Panc1 (cell line): ENCODE data around the gene WFDC9. TPM values are rescaled to one million over a fixed set of nuclear protein-coding genes. Genes with fewer than 3 reads are reported as not detected.
"Not testable (repeated sequence)": the region's sequence is repeated elsewhere in the genome, so short reads cannot be mapped to it uniquely, and the experiment has no call there.

Experiments used
- ATAC-seq: fragments of 200-7000 bp; cut with Tn5 transposase; 2 replicates; pipeline ENCODE4 v1.9.1; 2020; ENCODE audit warnings: mild to moderate bottlenecking, moderate library complexity
- BruUV-seq: library from RNA; stranded (reverse); fragments of 400-500 nt; replicated peaks from 2 replicates; lab custom pipeline; 2021; lab: Mats Ljungman, UMichigan
- CTCF ChIA-PET: fragments of 300-600 bp; sonication (Branson Sonifier 250); formaldehyde crosslinking; loops from one replicate; lab custom pipeline; 2022; ENCODE audit warnings: antibody characterized with exemption; lab: Charles Lee
- POLR2A ChIA-PET: fragments of 300-600 bp; sonication (Branson Sonifier 250); formaldehyde crosslinking; loops from one replicate; lab custom pipeline; 2022; ENCODE audit warnings: antibody characterized with exemption; lab: Charles Lee
- DNase-seq: peaks from one replicate; pipeline ENCODE4 v3.0.0-alpha.2; 2010; ENCODE audit warnings: low read depth, low spot score
- H3K27ac ChIP-seq: 2 replicates; pipeline ENCODE4 v1.5.1; 2011; ENCODE audit warnings: mild to moderate bottlenecking, low read length, inconsistent platforms
- H3K27me3 ChIP-seq: fragments of 200-500 bp; sonication (Bioruptor generic); 2 replicates; pipeline ENCODE4 v1.6.0; 2014; ENCODE audit warnings: low read length, inconsistent platforms; ENCODE audit not compliant: control insufficient read depth, insufficient read depth
- H3K36me3 ChIP-seq: fragments of 200-500 bp; sonication (Bioruptor generic); 2 replicates; pipeline ENCODE4 v1.5.1; 2014; ENCODE audit warnings: inconsistent platforms, mild to moderate bottlenecking, low read length, moderate library complexity; ENCODE audit not compliant: control insufficient read depth, insufficient read depth
- H3K4me1 ChIP-seq: 2 replicates; pipeline ENCODE4 v1.5.1; 2011; ENCODE audit warnings: inconsistent platforms, mild to moderate bottlenecking, low read length, moderate library complexity; ENCODE audit not compliant: control insufficient read depth, insufficient read depth
- H3K4me3 ChIP-seq, 2 experiments: 2 replicates each; pipeline ENCODE4 v1.5.1; 2011 to 2012; ENCODE audit warnings: low read depth in 2 of 2, low read length in 2 of 2, mild to moderate bottlenecking in 2 of 2, inconsistent platforms in 1 of 2, moderate library complexity in 1 of 2
- H3K9me3 ChIP-seq: fragments of 200-500 bp; sonication (Bioruptor generic); 2 replicates; pipeline ENCODE4 v1.5.1; 2014; ENCODE audit warnings: low read depth, mild to moderate bottlenecking, inconsistent platforms, low read length, moderate library complexity; ENCODE audit not compliant: control insufficient read depth, insufficient read depth
- POLR2AphosphoS5 ChIP-seq: IDR thresholded peaks from 2 replicates; pipeline ENCODE4 v1.6.1; 2012; ENCODE audit warnings: mild to moderate bottlenecking, low read depth, low read length, moderate library complexity
- SIN3A ChIP-seq: IDR thresholded peaks from 2 replicates; pipeline ENCODE4 v1.6.1; 2012; ENCODE audit warnings: low read depth, mild to moderate bottlenecking, low read length, moderate library complexity, borderline replicate concordance; ENCODE audit not compliant: insufficient read depth
- TCF7L2 ChIP-seq: IDR thresholded peaks from 2 replicates; pipeline ENCODE4 v1.6.1; 2011; ENCODE audit warnings: mild to moderate bottlenecking, low read depth, low read length, inconsistent platforms
- in situ Hi-C: cut with HindIII; loops from 2 replicates; pipeline ENCODE4 v1.10.0; 2016; ENCODE audit warnings: low sequenced_read_pairs, low pct_unique_long_range_greater_than_20kb
- intact Hi-C: fragments of 100-400 bp; cut with micrococcal nuclease; formaldehyde crosslinking; loops from one replicate; pipeline ENCODE4 v1.10.0; 2022; ENCODE audit not compliant: unreplicated experiment
- total RNA-seq: library from RNA; stranded (reverse); gene quantifications from one replicate; pipeline ENCODE4 v1.2.1, GENCODE V29; 2021; ENCODE audit not compliant: unreplicated experiment
- TF ChIP-seq, protein P1 (sequence below): fragments of 450-650 bp; IDR thresholded peaks from 2 replicates; pipeline ENCODE4 v1.5.1; 2017; ENCODE audit warnings: mild to moderate bottlenecking
- TF ChIP-seq, protein P2 (sequence below), 2 experiments: IDR thresholded peaks; 2 replicates each; pipeline ENCODE4 v1.6.1; 2011 to 2012; ENCODE audit warnings: low read depth in 2 of 2, control low read depth in 1 of 2, low read length in 1 of 2, mild to moderate bottlenecking in 1 of 2, moderate library complexity in 1 of 2; ENCODE audit not compliant: insufficient read depth in 1 of 2

The WFDC9 gene
- total RNA-seq, 1 experiment from 2014 or later: not detected

DNA sequence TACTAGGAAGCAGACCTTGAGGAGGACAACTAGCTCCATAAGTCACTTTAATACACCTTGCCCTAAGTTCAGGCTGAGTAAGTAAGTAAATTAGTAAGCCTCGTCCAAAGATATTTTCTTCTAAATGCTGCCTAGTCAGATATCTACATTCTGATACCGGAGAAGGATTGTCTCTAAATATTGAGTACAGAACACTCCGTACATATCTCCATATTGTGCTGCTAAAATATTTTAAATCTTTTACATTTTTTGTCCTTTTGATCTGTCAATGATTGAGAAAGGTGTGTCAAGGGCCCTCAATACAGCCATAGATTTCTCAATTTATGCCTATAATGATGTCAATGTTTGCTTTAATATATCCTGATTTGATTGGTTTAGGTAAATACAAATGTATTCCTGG is 55.2 kb downstream of the WFDC9 start:
- H3K27ac ChIP-seq: no peak overlapping the region
- BruUV-seq: no TSS peak
- in situ Hi-C loops (no loop called here), intact Hi-C loops (no loop called here)
- no peaks in the 10 kb centered on the region for H3K4me1 ChIP-seq
- TF ChIP-seq TCF7L2: no peak
- ChIA-PET POLR2A (no interaction called here), CTCF (no interaction called here)
- no peaks in the 10 kb centered on the region; the same call in 1 of the 2 replicates for H3K27me3 ChIP-seq
- no peaks in the 10 kb centered on the region for H3K9me3 ChIP-seq
- ATAC-seq (no peak), DNase-seq (no peak)
- no peak overlapping the region for H3K4me3 ChIP-seq
- no peaks in the 10 kb centered on the region for H3K36me3 ChIP-seq

DNA sequence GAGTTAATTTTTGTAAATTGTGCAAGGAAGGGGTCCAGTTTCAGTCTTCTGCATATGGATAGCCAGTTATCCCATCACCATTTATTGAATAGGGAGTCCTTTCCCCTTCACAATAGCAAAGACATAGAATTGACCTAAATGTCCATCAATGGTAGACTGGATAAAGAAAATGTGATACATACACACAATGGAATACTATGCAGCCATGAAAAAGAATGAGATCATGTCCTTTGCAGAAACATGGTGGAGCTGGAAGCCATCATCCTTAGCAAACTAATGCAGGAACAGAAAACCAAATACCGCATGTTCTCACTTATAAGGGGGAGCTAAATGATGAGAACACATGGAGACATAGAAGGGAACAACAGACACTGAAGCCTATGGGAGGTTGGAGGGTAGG is 61.4 kb downstream of the WFDC9 start:
- H3K9me3 ChIP-seq, H3K27ac ChIP-seq, H3K36me3 ChIP-seq, H3K4me1 ChIP-seq, H3K4me3 ChIP-seq, POLR2A ChIA-PET, H3K27me3 ChIP-seq, intact Hi-C loops, BruUV-seq, ATAC-seq, in situ Hi-C loops, DNase-seq, CTCF ChIA-PET: not testable (repeated sequence)

DNA sequence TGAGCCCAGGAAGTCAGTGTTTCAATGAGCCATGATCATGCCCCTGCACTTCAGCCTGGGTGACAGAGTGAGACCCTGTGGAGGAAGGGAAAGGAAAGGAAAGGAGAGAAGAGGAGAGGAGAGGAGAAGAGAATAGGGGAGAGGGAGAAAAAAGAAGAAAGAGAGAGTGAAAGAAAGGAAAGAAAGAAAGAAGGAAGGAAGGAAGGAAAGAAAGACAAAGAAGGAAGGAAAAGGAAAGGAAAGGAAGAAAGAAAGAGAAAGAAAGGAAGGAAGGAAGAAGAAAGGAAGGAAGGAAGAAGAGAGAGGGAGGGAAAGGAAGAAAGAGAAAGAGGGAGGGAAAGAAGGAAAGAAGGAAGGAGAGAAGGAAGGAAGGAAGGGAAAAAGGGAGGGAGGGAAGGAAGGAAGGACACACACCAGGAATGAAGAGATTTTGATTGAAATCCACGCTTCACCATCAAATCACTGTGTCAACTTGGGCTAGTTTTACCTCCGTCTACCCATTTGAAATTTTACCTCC is 66.3 kb downstream of the WFDC9 start:
- ChIA-PET CTCF (no interaction called here), POLR2A (no interaction called here)
- intact Hi-C loops: no loop called here
- BruUV-seq: no TSS peak
- H3K27me3 ChIP-seq: peaks cover 20% of the 10 kb centered on the region
- H3K4me1 ChIP-seq: no peaks in the 10 kb centered on the region
- H3K27ac ChIP-seq: no peak overlapping the region
- ATAC-seq (no peak), DNase-seq (no peak)
- H3K4me3 ChIP-seq: no peak overlapping the region
- H3K9me3 ChIP-seq: no peaks in the 10 kb centered on the region
- in situ Hi-C loops: no loop called here
- H3K36me3 ChIP-seq: no peaks in the 10 kb centered on the region
- TF ChIP-seq TCF7L2: no peak
- no peak for TF ChIP-seq SIN3A
- TF ChIP-seq, protein P1, sequence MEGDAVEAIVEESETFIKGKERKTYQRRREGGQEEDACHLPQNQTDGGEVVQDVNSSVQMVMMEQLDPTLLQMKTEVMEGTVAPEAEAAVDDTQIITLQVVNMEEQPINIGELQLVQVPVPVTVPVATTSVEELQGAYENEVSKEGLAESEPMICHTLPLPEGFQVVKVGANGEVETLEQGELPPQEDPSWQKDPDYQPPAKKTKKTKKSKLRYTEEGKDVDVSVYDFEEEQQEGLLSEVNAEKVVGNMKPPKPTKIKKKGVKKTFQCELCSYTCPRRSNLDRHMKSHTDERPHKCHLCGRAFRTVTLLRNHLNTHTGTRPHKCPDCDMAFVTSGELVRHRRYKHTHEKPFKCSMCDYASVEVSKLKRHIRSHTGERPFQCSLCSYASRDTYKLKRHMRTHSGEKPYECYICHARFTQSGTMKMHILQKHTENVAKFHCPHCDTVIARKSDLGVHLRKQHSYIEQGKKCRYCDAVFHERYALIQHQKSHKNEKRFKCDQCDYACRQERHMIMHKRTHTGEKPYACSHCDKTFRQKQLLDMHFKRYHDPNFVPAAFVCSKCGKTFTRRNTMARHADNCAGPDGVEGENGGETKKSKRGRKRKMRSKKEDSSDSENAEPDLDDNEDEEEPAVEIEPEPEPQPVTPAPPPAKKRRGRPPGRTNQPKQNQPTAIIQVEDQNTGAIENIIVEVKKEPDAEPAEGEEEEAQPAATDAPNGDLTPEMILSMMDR: no peak
- TF ChIP-seq POLR2AphosphoS5: no peak
- TF ChIP-seq, protein P2, sequence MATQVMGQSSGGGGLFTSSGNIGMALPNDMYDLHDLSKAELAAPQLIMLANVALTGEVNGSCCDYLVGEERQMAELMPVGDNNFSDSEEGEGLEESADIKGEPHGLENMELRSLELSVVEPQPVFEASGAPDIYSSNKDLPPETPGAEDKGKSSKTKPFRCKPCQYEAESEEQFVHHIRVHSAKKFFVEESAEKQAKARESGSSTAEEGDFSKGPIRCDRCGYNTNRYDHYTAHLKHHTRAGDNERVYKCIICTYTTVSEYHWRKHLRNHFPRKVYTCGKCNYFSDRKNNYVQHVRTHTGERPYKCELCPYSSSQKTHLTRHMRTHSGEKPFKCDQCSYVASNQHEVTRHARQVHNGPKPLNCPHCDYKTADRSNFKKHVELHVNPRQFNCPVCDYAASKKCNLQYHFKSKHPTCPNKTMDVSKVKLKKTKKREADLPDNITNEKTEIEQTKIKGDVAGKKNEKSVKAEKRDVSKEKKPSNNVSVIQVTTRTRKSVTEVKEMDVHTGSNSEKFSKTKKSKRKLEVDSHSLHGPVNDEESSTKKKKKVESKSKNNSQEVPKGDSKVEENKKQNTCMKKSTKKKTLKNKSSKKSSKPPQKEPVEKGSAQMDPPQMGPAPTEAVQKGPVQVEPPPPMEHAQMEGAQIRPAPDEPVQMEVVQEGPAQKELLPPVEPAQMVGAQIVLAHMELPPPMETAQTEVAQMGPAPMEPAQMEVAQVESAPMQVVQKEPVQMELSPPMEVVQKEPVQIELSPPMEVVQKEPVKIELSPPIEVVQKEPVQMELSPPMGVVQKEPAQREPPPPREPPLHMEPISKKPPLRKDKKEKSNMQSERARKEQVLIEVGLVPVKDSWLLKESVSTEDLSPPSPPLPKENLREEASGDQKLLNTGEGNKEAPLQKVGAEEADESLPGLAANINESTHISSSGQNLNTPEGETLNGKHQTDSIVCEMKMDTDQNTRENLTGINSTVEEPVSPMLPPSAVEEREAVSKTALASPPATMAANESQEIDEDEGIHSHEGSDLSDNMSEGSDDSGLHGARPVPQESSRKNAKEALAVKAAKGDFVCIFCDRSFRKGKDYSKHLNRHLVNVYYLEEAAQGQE (IDR thresholded peaks at IDR 0.05; ENCODE audit: insufficient read depth in 1 of 2, low read depth in 2 of 2, low read length in 1 of 2): no peak

Other genes starting within 250 kb of the WFDC9 start
- 55.4 TPM for gene DBNDD2, start 223.0 kb downstream of the WFDC9 start, total RNA-seq
- 108 TPM for gene PIGT, start 215.1 kb downstream of the WFDC9 start, total RNA-seq
- 1.6 TPM for gene WFDC2, start 161.5 kb downstream of the WFDC9 start, total RNA-seq
- gene SPINT3, start 115.7 kb downstream of the WFDC9 start, total RNA-seq: not detected
- not detected for gene WFDC6, start 91.8 kb downstream of the WFDC9 start, total RNA-seq
- gene EPPIN, start 83.9 kb downstream of the WFDC9 start, total RNA-seq: not detected
- not detected for gene WFDC8, start 52.0 kb downstream of the WFDC9 start, total RNA-seq
- gene WFDC10A, start 1.5 kb downstream of the WFDC9 start, total RNA-seq: not detected
- not detected for gene WFDC11, start 39.0 kb upstream of the WFDC9 start, total RNA-seq
- gene WFDC13, start 70.8 kb upstream of the WFDC9 start, total RNA-seq: not detected
- not detected for gene WFDC10B, start 73.7 kb upstream of the WFDC9 start, total RNA-seq
- gene SPINT4, start 91.1 kb upstream of the WFDC9 start, total RNA-seq: not detected
- 1.1 TPM for gene WFDC3, start 160.6 kb upstream of the WFDC9 start, total RNA-seq
- gene DNTTIP1, start 160.7 kb upstream of the WFDC9 start, total RNA-seq: 48.8 TPM
- gene UBE2C, start 181.4 kb upstream of the WFDC9 start, total RNA-seq: 173 TPM
- gene TNNC2, start 196.0 kb upstream of the WFDC9 start, total RNA-seq: 0.26 TPM
- 25.7 TPM for gene SNX21, start 202.5 kb upstream of the WFDC9 start, total RNA-seq
- 21.1 TPM for gene ACOT8, start 226.1 kb upstream of the WFDC9 start, total RNA-seq
- gene ZSWIM3, start 226.3 kb upstream of the WFDC9 start, total RNA-seq: 3.6 TPM
- 13.4 TPM for gene ZSWIM1, start 249.9 kb upstream of the WFDC9 start, total RNA-seq